HG03354 (cell line): ENCODE measurements around the gene ACOT9.

ENCODE experiments used
- ATAC-seq: cut with Tn5 transposase; IDR thresholded peaks from one replicate; pipeline ENCODE4 v1.9.1; 2021; ENCODE audit warnings: mild to moderate bottlenecking; ENCODE audit not compliant: unreplicated experiment, poor library complexity, severe bottlenecking

The ACOT9 gene

DNA sequence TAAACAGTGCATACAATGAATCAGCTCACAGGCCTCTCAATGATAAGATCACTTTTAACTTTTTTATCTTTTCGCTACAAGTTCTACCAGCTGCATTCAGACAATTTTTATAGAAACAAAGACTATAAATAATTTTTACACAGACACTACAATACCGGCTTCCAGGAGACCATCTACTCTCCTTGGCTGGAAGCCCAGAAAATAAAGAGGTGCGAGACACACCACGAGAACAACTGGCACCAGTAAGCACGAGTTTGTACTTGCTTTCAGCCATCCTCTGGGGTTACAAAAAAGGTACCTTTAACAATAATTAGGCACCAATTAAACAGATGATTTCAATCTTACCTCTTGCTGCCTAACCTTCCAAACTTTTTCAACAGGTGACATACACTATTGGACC, 87.0 kb downstream of the ACOT9 start:
- ATAC-seq: no peak
